Adipose tissue (tissue), 3 donors: ENCODE measurements around the gene RTP4. TPM values are rescaled to one million over a fixed set of nuclear protein-coding genes. Genes with fewer than 3 reads are reported as not detected.

Experiments
- polyA plus RNA-seq, 3 donors: library from polyadenylated mRNA; stranded (reverse); fragments of 200-250 nt; gene quantifications; one replicate each; pipeline ENCODE4 v1.2.3, GENCODE V29; 2013
- donor health status: healthy with polysubstance abuse.
- donor health status: Bipolar disorder and iron deficiency.
- donor health status: healthy.

Gene RTP4
- polyA plus RNA-seq, 3 donors: 1.1 to 4.9 (median 1.6) TPM

Other genes with a start within 250 kb of the RTP4 start
- 10 to 100 TPM in 1 of 3 donors, 1 to 10 TPM in 2; 3.8 to 14.3 (median 9.2) TPM for gene RPL39L, start 228.9 kb upstream of the RTP4 start, polyA plus RNA-seq
- not detected for gene RTP1, start 170.9 kb upstream of the RTP4 start, polyA plus RNA-seq
- gene MASP1, start 76.6 kb upstream of the RTP4 start, polyA plus RNA-seq: 1 to 10 TPM in 2 of 3 donors, under 1 TPM in 1; 0.24 to 2.2 (median 1.9) TPM